ENCODE results near the gene TTC34.

TTC34 gene

GRCh38 chr1:2623571-2624337 is 177.7 kb downstream of the TTC34 start:
- DNase-seq: no peak

- no peak for DNase-seq
Observed at GRCh38 chr1:2617971-2618470, 183.5 kb downstream of the TTC34 start.

- DNase-seq: no peak
Observed at GRCh38 chr1:2614145-2614544, 187.3 kb downstream of the TTC34 start.

- DNase-seq: no peak
Observed at GRCh38 chr1:2612591-2613365, 188.7 kb downstream of the TTC34 start.

GRCh38 chr1:2611621-2612437 is 189.7 kb downstream of the TTC34 start:
- DNase-seq: no peak

GRCh38 chr1:2611031-2611501 is 190.4 kb downstream of the TTC34 start:
- no peak for DNase-seq

GRCh38 chr1:2610036-2610959 is 191.2 kb downstream of the TTC34 start:
- no peak for DNase-seq

- no peak for DNase-seq
Observed at GRCh38 chr1:2609319-2610035, 192.0 kb downstream of the TTC34 start.

GRCh38 chr1:2607641-2608091 is 193.8 kb downstream of the TTC34 start:
- DNase-seq: no peak

- no peak for DNase-seq
Observed at GRCh38 chr1:2606881-2607621, 194.4 kb downstream of the TTC34 start.

GRCh38 chr1:2606396-2606880 is 195.1 kb downstream of the TTC34 start:
- no peak for DNase-seq

GRCh38 chr1:2605509-2606395 is 195.7 kb downstream of the TTC34 start:
- no peak for DNase-seq

- no peak for DNase-seq
Observed at GRCh38 chr1:2604844-2605508, 196.5 kb downstream of the TTC34 start.

GRCh38 chr1:2604156-2604843 is 197.2 kb downstream of the TTC34 start:
- no peak for DNase-seq

GRCh38 chr1:2603521-2604155 is 197.9 kb downstream of the TTC34 start:
- DNase-seq: no peak

- no peak for DNase-seq
Observed at GRCh38 chr1:2602866-2603520, 198.5 kb downstream of the TTC34 start.

- no peak for DNase-seq
Observed at GRCh38 chr1:2602311-2602835, 199.1 kb downstream of the TTC34 start.
